Chondrocyte (in vitro differentiated cells): ENCODE results near the gene CDH24. TPM values are rescaled to one million over a fixed set of nuclear protein-coding genes. Genes with fewer than 3 reads are reported as not detected.
A peak's percentile ranks its signal among the peaks of the same experiment; 100 is the strongest.

ENCODE experiments used
- DNase-seq: peaks from one replicate; pipeline ENCODE4 v3.0.0; 2021; ENCODE audit warnings: mixed read lengths, low spot score
- H3K27ac Mint-ChIP-seq: one replicate; pipeline ENCODE4 v1.8.0; 2021; ENCODE audit warnings: mild to moderate bottlenecking, moderate library complexity, mixed read lengths; ENCODE audit not compliant: unreplicated experiment
- H3K27me3 Mint-ChIP-seq: 2 replicates; pipeline ENCODE4 v1.8.0; 2021; ENCODE audit warnings: low read depth, mixed read lengths
- H3K36me3 Mint-ChIP-seq: 2 replicates; pipeline ENCODE4 v1.8.0; 2021; ENCODE audit warnings: low read depth, mixed read lengths
- H3K4me1 Mint-ChIP-seq: 2 replicates; pipeline ENCODE4 v1.8.0; 2021; ENCODE audit warnings: low read depth, mild to moderate bottlenecking, mixed read lengths
- H3K4me3 Mint-ChIP-seq: one replicate; pipeline ENCODE4 v1.8.0; 2021; ENCODE audit warnings: mild to moderate bottlenecking, moderate library complexity, mixed read lengths; ENCODE audit not compliant: unreplicated experiment
- H3K9me3 Mint-ChIP-seq: 2 replicates; pipeline ENCODE4 v1.8.0; 2021; ENCODE audit warnings: low read depth, mixed read lengths
- CTCF ChIP-seq: fragments of 200-600 bp; sonication (generic); IDR thresholded peaks from 2 replicates; pipeline ENCODE4 v1.5.0; 2021; ENCODE audit warnings: antibody characterized with exemption, mild to moderate bottlenecking, moderate library complexity
- total RNA-seq: library from RNA; stranded (reverse); gene quantifications from 3 replicates; pipeline ENCODE4 v1.2.1, GENCODE V29; 2021

CDH24 gene
- total RNA-seq, 1 donor from 2014 or later = 10.2 TPM

GRCh38 chr14:23078692-23079116, 21.4 kb upstream of the CDH24 start:
- no peak for TF ChIP-seq CTCF
- Mint-ChIP-seq H3K27ac (peak overlapping the region; percentile 80), H3K27me3 (no peaks in the 10 kb centered on the region), H3K36me3 (peaks cover 28% of the 10 kb centered on the region), H3K9me3 (no peaks in the 10 kb centered on the region), H3K4me3 (no peak overlapping the region), H3K4me1 (peaks cover 30% of the 10 kb centered on the region)
- DNase-seq = no peak

GRCh38 chr14:23077962-23078361, 20.6 kb upstream of the CDH24 start:
- no peaks in the 10 kb centered on the region for H3K27me3 Mint-ChIP-seq
- H3K36me3 Mint-ChIP-seq = peaks cover 28% of the 10 kb centered on the region
- peak overlapping the region; percentile 80 for H3K27ac Mint-ChIP-seq
- no peak for DNase-seq
- H3K4me3 Mint-ChIP-seq = no peak overlapping the region
- H3K4me1 Mint-ChIP-seq = peaks cover 30% of the 10 kb centered on the region
- no peak for TF ChIP-seq CTCF
- H3K9me3 Mint-ChIP-seq = no peaks in the 10 kb centered on the region

GRCh38 chr14:23076785-23077408, 19.6 kb upstream of the CDH24 start:
- Mint-ChIP-seq H3K9me3 (no peaks in the 10 kb centered on the region), H3K36me3 (peaks cover 33% of the 10 kb centered on the region), H3K4me1 (peaks cover 36% of the 10 kb centered on the region), H3K4me3 (no peak overlapping the region), H3K27me3 (no peaks in the 10 kb centered on the region), H3K27ac (peak overlapping the region; percentile 57)
- no peak for DNase-seq
- peak; percentile 87 for TF ChIP-seq CTCF

GRCh38 chr14:23074906-23075305, 17.6 kb upstream of the CDH24 start:
- Mint-ChIP-seq H3K27ac (no peak overlapping the region), H3K9me3 (no peaks in the 10 kb centered on the region), H3K4me3 (no peak overlapping the region), H3K27me3 (no peaks in the 10 kb centered on the region), H3K36me3 (peaks cover 23% of the 10 kb centered on the region), H3K4me1 (peaks cover 43% of the 10 kb centered on the region)
- DNase-seq = no peak
- TF ChIP-seq CTCF = no peak

- H3K27ac Mint-ChIP-seq = peak overlapping the region; percentile 95
Measured at GRCh38 chr14:23071921-23072539, 14.7 kb upstream of the CDH24 start.

More at GRCh38 chr14:23071921-23072539, 14.7 kb upstream of the CDH24 start:
- TF ChIP-seq CTCF = no peak
- peaks cover 12% of the 10 kb centered on the region for H3K36me3 Mint-ChIP-seq
- DNase-seq = no peak
- peak overlapping the region; percentile 86 for H3K4me3 Mint-ChIP-seq
- no peaks in the 10 kb centered on the region for H3K9me3 Mint-ChIP-seq
- H3K4me1 Mint-ChIP-seq = peaks cover 35% of the 10 kb centered on the region
- H3K27me3 Mint-ChIP-seq = no peaks in the 10 kb centered on the region
